GM21619 (cell line): ENCODE measurements around the gene SIGLEC6.

Experiments used
- ATAC-seq: cut with Tn5 transposase; IDR thresholded peaks from one replicate; pipeline ENCODE4 v1.9.1; 2021; ENCODE audit not compliant: unreplicated experiment

The SIGLEC6 gene

DNA sequence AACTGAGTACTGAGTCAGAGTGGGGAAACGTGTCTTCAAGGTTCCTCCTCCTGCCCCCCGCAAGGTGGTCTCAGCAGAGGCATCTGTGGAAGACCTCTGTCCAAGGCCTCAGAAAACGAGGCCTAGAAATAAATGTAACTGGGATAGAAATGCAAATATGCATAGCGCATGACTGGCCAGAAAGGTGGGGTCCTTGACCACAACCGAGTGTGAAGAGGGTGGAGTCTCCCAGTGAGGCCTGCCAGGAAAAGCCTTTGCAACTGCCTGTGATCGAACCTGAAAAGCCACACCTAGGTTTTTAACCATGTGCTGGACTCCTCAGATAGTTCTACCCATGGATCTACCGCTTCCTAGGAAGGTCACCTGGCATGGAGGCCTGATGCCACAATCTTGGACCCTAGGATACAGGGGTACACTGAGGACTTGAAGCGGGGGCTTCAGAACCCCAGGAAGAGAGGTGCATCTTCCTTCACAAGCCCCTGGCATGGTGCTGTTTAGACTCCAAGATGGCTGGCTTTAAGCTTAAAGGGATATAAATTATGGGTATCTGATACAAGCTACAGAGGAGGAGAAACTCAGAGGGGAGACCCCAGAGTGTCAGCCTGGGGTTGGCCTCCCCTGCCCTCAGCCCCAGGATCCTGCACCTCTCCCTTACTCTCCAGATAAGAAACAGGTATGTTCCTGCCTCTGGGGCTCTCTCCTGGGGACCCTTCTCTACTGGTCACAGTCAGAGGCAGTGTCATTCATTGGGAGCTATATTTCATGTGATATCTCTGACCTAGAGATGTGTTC lies 18.3 kb upstream of the SIGLEC6 start:
- no peak for ATAC-seq

- ATAC-seq, result no peak
Measured at GRCh38 chr19:51548891-51549305, 17.4 kb upstream of the SIGLEC6 start.

DNA sequence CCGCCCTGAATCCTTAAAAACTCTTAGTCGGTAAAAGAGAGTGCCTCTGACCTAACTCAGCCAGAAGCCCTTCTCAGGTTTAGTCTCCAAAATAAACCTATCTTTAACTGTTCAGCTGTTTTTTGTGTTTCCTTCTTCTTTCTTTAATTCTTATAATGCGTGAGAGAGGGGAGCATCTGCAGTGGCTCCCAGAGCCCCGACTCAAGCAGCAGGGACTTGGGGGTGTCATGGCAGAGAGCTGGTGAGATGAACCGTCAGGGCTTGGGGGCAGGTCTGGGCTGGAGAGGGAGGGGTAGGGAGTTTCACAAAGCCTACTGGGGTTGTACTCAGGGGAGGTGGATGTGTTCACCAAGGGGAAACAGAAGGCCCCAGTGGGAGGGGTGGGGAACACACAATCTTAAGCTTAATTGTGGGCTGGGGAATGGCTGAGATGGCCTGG lies 16.8 kb upstream of the SIGLEC6 start:
- ATAC-seq, result no peak

GRCh38 chr19:51547397-51548212 lies 16.1 kb upstream of the SIGLEC6 start:
- ATAC-seq, result no peak

GRCh38 chr19:51546650-51547396 lies 15.4 kb upstream of the SIGLEC6 start:
- ATAC-seq, result no peak

- ATAC-seq, result no peak
Measured at GRCh38 chr19:51546107-51546649, 14.7 kb upstream of the SIGLEC6 start.

GRCh38 chr19:51544038-51544437 lies 12.6 kb upstream of the SIGLEC6 start:
- no peak for ATAC-seq

DNA sequence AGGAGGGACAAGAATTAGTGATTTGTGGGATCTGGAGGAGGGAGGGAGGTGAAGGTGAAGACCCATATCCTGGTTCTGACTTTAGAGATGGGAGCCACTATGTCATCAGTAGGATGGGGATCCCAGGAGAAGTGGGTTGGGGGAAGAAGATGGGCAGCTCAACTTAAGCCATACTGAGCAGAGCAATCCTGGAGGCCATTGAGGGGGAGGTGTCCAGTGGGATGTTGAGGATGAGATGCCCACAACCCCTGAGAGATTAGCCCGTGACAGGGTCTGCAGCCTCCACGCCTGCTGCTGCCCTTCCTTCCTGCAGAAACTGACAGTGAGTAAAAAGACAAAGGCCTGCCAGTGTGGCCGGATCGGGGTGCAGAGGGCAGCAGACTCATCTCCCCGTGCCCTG lies 11.2 kb upstream of the SIGLEC6 start:
- ATAC-seq, result no peak

DNA sequence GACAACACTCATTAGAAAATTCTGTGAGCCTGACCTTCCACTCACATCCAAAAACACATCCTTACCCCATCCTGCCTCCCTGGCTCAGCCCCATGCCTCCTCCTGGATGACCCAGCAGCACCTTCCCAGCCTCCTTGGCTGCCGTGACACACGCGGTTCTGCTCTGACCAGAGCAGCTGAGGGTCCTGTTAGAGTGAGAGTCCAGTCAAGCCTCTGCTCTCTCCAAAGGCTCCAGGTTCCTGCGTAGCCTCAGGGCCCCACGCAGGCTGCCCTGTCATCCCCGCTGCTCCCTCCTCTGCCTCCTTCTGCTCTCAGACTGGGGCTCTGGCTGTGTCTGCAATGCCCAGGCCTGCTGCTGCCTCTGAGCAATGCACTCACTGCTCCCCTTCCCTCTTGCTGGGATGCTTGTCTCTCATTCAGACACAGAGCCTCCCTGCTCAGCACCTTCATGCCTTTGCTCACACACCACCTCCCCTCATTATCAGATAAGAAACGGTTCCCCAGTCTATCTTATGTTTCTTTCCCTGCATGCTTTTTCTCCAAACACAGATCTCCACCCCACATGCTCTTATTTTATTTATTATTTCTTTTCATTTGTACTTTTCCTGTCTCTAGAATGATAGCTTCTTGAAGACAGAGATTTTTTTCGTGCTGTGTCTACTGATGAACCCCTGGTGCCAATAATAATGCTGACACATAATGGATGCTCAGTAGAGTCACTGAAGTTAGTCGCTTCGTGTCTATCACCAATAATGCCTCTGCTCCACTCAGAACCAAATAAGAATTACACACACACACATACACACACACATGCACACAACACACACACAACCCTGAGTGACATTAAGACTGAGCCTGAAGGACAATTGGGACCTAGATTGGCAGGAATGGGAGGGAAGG lies 10.2 kb upstream of the SIGLEC6 start:
- ATAC-seq, result no peak

DNA sequence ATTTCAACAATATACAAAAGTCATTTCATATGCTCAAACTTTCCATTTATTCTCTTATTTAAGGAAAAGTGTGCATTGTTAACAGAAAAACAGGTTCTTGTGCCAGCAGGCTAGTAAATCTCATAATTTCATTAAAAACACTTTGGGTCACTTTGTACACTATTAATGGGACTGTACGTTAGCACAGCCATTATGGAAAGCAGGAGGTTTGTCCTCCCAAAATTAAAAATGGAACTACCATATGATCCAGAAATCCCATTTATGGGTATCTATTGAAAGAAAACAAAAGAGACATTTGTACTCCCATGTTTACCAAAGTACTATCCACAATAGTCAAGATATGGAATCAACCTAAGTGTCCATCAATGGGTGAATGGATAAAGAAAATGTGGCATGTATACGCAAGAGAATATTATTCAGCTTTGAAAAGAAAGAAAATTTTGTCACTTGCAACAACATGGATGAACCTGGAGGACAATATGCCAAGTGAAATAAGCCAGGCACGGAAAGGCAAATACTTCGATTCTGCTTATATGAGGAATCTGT lies 8.4 kb upstream of the SIGLEC6 start:
- no peak for ATAC-seq

DNA sequence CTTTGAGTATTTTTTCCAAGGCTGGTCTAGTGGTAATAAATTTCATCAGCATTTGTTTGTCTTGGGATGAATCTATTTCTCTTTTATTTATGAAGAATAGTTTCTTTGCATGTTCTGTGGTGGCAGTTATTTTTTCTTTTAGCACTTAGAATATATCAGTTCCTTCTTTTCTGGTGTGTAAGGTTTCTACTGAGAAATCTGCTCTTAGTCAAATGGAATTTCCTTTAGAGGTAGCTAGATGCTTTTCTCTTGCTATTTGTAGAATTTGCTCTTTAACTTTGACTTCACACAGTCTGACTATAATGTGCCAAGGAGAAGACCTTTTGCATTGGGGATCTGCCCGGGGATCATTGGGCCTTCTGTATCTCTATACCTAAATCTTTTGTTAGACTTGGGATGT lies 4.1 kb upstream of the SIGLEC6 start:
- no peak for ATAC-seq

GRCh38 chr19:51530616-51531015 lies 854 bp downstream of the SIGLEC6 start:
- ATAC-seq, result no peak

- ATAC-seq, result no peak
Measured at GRCh38 chr19:51529301-51529700, 2.2 kb downstream of the SIGLEC6 start.

DNA sequence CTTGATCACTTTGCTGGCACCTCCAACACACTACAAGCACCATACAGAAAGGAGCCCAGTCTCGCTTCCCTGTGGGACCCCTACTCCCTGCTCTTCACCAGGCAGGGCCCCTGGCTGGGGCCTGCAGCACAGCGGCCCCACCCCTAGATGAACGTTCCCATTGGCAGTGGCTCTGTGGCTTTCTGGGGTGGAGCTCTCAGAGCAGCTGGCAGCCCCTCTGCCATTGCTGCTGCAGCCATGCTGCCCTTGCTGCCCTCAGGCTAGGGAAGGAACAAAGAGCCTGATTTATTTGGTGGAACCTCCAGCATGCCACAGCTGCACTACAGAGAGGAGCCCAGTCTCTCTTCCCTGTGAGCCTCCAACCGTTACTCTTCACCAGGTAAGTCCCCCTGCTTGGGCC lies 5.8 kb downstream of the SIGLEC6 start:
- no peak for ATAC-seq

DNA sequence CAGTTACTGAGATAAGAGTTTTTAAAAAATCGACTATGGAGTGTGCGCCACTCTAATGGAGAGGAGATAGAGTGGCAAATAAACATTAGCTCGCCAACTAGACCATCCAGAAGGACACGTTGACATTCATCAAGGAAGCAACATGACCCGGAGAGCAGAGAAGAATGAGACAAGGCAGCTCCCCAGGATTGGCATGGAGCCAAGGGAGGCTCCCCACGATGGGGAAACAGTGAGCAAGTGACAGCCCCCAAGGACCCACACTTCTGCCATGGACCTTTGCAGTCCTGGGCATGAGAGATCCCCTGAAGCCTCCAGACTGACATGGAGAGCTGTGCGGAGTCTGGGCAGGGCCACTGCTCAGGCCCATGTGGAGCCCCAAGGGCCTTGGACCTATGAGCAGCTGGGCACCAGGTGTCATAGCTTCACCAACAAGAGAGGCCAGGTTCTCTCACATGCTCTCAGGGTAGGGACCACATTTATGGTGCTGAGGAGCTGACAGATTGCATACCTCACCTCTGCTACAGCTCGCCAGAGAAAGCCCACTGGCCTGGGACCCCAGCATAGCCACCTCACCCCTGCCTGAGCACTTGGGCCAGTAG lies 6.7 kb downstream of the SIGLEC6 start:
- no peak for ATAC-seq

- no peak for ATAC-seq
Measured at GRCh38 chr19:51521781-51522180, 9.7 kb downstream of the SIGLEC6 start.

DNA sequence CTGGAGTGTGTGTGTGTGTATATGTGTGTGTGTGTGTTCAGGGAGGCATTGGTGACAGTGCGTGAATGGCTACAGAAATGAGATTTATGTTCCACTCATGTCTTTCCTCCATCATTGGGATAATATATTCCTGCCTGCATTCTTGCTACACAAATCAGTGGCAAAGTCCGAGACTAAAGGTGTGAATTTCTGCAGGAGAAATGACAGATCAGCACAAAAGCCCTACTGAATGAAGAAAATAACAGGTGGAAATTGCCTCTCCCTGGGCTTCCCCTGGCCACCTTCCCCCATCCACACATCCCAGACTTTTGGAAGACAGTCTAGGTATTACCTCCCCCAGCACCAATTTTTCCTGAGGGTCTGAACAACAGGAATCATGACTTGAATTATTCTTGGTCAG lies 10.1 kb downstream of the SIGLEC6 start:
- no peak for ATAC-seq

GRCh38 chr19:51520728-51521127 lies 10.7 kb downstream of the SIGLEC6 start:
- ATAC-seq, result no peak

- no peak for ATAC-seq
Measured at GRCh38 chr19:51514866-51515481, 16.5 kb downstream of the SIGLEC6 start.
